ENCODE data around the gene CAMK2A.

CAMK2A gene

DNA sequence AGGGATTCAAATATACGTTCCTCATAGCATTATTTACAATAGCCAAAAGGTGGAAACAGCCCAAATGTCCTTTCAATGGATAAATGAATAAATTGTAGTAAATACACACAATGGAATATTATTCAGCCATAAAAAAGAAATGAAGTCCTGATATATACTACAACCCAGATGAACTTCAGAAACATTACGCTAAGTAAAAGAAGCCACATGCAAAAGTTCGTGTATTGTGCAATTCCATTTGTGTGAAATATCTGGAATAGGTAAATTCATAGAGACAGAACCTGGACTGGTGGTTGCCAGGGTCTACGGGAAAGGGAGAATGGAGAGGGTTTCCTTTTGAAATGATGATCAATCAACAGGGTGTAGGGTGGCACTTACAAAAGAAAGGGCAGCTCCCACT lies 25.7 kb upstream of the CAMK2A start:
- FAIRE-seq: no peak

GRCh38 chr5:150313921-150314716 lies 24.5 kb upstream of the CAMK2A start:
- no peak for FAIRE-seq

DNA sequence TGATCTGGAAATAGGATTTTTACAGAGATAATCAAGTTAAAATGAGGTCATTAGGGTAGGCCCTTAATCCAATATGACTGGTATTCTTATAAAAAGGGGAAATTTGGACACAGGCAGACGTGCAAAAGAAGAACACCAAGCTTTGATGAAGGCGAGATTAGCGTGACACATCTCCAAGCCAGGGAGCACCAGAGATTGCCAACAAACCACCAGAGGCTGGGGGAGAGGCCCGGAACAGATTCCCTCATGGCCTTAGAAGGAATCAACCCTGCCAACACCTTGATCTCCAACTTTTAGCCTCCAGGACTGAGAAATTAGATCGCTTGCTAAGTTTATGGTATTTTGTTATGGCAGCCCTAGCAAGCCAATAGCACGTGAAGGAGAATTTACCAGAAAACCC lies 23.9 kb upstream of the CAMK2A start:
- no peak for FAIRE-seq

DNA sequence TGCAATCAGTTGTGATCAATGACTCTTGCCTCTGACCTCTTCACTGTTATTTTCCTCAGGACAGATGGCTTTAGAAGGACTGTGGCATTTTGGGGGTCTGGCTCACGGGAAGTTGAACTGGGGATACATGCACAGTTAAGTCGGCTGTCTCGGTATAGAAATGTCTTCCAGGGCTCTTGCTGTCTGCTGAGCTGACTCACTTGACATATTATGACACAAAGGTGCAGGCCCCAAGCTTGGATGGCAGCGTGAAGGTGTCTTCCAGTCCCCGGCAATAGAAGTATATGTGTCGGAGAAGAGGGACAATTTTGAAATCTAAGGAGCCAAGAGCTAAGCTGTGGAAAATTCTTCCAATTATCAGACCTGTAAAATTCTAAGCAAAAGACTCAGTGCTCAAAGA lies 22.9 kb upstream of the CAMK2A start:
- no peak for FAIRE-seq

DNA sequence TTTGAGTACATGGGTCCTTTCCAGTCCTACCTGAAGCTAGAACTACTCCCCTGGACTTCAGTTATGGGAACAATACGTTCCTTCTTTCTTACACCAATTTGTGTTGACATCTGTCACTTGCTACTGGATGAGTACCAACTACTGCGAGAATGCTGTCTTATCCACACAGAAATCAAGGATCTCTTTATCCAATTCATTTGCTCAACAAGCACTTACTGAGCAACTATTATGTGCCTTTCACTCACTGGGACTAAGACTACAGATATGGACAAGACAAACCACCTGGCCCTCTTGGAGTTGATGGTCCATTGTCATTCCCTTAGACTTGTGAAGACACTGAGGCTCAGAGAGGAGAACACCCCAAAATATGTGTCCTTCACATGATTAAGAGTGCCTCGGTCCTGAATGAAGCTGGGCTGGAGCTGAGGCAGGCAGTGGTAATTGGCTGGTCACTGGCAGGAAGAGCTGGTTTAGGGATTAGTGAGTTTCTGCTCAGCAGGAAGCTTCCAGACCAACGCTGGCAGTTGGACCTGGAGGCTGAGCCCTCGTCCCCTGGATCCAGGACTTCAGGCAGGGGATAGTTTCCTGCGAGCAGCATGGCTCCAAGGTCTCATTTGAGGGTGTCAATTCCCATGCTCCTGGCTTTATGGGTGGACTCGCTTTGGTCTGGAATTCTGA lies 21.6 kb upstream of the CAMK2A start:
- FAIRE-seq: no peak

- FAIRE-seq: no peak
Measured at GRCh38 chr5:150310246-150310645, 20.7 kb upstream of the CAMK2A start.

DNA sequence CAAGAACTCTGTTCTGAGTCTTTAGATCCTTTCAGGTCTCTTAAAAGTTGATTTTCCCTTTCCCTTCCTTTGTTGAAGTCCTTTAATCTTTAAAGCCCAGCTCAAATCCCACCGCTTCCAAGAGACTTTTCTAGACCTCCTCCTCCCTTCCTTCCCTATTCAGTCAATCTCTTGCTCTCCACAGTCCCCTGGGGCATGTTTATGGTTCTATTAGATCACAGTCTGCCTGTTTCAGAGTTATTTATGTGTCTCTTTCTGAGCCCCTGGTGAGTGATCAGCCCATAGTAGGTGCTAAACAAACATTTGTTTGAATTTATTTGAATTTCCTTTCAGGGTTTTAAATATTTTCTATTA lies 20.3 kb upstream of the CAMK2A start:
- no peak for FAIRE-seq

DNA sequence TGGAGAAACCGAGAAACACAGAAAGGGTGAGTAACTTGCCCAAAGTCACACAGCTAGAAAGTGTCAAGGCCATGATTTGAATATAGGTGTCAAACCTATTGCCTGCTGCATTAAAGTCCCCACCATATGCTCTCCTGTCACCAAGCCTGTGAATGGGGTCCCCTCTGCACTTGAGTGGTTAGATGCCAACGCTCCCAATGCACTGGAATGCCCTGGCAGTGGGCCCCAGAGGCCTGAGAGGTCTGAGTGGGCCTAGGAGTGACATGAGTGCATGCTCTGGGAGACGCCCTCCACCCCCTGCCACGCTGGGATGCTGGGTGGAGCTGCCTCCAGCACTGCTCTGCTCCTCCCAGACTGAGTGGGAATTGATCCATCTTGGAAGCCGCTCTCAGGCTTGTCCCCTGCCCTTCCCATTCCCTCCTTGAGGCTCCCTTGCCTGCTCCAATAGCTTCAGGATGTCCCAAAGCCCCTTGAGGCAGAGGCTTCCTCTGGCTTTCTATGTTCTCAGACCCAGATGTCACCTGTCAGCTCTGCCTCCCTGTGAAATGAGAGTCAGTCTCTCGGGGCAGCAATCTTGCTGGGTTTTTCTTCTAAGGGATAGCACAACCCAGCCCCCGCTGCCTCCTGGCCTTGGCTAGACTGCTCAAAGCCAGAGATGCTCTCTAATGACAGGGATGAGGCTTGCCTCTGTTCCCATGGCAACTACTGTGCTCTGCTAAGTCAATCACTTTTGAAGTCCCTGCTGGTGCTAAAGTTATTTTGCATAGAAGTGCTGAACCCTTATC lies 19.7 kb upstream of the CAMK2A start:
- FAIRE-seq: no peak

- FAIRE-seq: no peak
Measured at GRCh38 chr5:150307617-150308426, 18.2 kb upstream of the CAMK2A start.

- no peak for FAIRE-seq
Measured at GRCh38 chr5:150306775-150307174, 17.2 kb upstream of the CAMK2A start.

GRCh38 chr5:150305557-150305956 lies 16.0 kb upstream of the CAMK2A start:
- no peak for FAIRE-seq

- no peak for FAIRE-seq
Measured at GRCh38 chr5:150305095-150305494, 15.5 kb upstream of the CAMK2A start.

DNA sequence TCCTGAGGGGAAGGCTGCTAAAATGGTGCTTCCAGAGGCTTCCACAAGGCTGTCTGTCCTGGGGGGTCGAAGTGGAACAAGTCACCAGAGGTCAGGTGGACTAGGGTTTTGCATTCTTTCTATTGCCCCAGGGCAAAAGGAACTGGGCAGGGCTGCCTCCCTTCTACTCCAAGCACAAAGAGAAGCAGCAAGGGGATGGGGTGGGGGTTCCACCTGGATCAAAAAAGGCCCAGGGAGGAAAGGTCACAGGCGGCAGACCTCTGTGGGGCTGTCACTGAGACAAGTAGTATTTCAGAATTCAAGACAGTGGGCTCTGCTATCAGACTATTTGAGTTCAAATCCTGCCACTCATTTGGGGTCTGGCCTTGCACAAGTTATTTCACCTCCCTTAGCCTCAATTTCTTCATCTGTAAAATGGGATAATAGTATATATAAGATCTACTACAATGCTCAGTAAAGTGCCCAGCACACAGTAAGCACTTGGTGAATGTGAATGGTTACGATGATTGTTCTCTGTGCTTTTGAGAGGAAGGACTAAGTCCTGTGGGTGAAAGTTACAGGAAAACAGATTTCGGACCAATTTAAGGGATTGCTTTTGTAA lies 15.0 kb upstream of the CAMK2A start:
- no peak for FAIRE-seq

GRCh38 chr5:150303660-150304386 lies 14.2 kb upstream of the CAMK2A start:
- no peak for FAIRE-seq

GRCh38 chr5:150303070-150303615 lies 13.6 kb upstream of the CAMK2A start:
- FAIRE-seq: no peak

- no peak for FAIRE-seq
Measured at GRCh38 chr5:150302301-150303069, 12.9 kb upstream of the CAMK2A start, which contains the start of gene ARSI. ARSI (minus strand) TSS chr5:150302905; CDS start chr5:150302373, 532 bp downstream.

DNA sequence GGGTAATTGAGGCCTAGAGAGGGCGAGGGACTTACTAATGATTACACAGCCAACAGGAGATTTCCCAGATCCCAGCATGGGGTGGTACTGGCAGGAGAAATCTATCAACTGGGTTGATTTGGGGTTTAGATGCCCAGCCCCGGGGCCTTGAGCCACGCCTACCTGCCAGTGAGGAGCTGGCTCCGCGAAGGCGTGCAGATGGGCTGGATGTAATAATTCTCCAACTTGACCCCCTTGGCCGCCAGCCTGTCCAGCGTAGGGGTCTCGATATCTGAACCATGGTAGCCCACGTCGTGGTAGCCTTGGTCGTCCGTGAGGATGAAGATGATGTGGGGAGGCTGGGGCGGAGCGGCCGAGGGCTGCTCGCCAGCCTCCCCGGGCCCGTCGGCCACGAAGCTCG lies 12.3 kb upstream of the CAMK2A start:
- no peak for FAIRE-seq

DNA sequence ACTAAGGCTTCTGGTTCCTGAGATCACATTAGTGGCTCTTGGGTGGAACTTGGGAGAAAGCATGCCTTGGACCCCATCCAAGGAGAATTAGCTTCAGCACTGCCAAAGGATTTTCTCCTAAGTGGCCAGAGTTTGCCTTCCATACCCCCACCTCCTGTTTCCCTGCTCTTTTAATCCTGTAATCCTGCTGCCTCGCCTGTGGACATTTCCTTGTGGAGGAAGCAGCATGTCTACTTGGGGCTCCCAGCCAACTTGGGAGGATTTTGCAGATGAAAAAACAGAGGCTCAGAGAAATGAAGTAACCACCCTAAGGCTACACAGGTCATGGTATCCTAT lies 11.6 kb upstream of the CAMK2A start:
- no peak for FAIRE-seq

GRCh38 chr5:150300496-150301169 lies 11.1 kb upstream of the CAMK2A start:
- FAIRE-seq: no peak

Measured in colon (tissue), 2 donors.